ENCODE measurements around the gene DNAJC30.
A peak's percentile ranks its signal among the peaks of the same experiment; 100 is the strongest.

DNAJC30 gene

DNA sequence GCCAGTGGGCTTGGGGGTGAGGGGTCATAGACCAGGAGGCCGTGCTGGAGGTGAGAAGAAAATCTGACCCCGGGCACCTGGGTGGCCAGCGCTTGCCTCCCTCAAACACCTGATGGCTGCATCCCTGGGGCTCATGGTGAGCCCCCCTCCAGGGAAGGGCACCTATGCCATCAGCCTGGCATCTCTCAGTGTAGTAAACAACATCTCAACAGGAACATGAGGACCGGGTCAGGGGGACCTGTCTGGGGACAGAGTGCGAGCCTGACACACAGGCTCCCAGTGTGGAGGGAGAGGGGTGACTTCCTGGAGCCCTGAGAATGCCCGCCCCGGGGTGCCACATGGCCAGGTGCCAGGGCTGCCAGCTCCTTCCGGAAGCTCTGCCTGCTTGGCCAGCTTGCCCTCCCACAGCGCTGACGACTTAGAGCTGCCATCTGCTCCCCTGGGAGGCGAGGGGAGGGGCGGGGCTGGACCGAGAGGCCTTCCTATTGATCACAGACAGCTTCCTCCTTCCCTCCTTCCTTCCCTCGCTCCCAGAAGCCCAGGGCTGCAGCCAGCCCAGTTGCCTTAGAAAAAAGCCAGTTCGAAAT, 23.9 kb upstream of the DNAJC30 start:
- DNase-seq: no peak

DNA sequence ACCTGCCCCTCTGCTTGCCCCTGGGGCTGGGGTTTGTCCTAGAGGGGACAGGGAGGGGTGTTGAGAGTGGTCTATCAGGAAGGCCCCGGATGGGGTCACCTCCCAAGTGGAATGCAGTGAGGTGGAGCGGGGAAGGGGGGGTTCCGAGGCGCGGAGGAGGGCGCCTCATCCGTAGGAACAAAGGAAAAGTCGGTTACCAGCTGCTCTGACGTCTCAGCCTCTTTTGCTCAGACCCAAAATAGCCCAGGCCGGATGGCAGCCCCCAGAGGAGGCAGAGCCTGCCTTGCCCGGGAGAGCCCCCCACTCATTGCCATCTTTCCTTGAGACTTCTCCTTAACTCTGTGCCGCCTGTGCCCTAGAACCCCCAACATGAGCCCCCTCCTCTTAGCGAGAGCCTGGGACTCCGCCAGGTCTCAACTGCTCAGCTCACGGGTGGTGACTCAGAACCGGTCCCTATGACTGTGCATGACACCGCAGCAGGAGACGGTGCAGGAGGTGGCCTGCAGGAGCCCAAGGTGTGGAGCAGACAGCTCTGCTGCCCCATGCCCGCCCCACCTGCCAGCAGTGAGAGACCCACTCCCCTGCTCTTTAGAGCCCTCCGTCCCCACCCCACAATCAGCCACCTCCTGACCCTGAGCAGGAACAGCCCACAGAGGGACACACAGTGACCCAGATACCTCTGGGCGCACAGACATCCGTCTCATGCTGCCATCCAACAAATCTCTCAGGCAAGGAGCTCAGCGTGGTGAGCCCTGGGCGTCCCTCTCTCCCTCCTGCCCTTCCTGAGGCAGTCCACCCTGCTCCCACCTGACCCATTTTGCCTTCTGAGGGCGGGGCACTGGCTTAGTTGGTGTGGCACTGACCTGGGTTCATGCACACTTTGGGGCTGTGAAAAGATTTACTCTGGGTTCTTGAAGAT, 23.1 kb upstream of the DNAJC30 start:
- DNase-seq: no peak

DNA sequence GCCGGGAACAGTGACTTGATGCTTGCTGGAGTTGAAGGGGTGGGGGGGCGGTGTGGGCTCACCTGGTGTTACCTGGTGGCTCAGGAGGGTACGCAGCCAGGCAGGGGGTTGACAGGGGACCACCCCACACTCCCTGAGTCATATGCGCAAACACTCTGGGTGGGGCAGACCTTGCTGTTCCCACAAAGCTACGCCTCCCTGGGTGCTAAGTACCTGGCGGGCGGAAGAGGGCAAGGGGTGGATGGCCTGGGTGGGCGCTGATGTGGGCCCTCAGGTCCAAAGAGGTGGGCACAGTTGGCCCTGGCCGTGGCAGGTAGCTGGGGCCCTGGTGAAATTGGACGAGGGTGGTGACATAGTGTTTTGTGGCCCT, 22.3 kb upstream of the DNAJC30 start:
- no peak for DNase-seq

DNA sequence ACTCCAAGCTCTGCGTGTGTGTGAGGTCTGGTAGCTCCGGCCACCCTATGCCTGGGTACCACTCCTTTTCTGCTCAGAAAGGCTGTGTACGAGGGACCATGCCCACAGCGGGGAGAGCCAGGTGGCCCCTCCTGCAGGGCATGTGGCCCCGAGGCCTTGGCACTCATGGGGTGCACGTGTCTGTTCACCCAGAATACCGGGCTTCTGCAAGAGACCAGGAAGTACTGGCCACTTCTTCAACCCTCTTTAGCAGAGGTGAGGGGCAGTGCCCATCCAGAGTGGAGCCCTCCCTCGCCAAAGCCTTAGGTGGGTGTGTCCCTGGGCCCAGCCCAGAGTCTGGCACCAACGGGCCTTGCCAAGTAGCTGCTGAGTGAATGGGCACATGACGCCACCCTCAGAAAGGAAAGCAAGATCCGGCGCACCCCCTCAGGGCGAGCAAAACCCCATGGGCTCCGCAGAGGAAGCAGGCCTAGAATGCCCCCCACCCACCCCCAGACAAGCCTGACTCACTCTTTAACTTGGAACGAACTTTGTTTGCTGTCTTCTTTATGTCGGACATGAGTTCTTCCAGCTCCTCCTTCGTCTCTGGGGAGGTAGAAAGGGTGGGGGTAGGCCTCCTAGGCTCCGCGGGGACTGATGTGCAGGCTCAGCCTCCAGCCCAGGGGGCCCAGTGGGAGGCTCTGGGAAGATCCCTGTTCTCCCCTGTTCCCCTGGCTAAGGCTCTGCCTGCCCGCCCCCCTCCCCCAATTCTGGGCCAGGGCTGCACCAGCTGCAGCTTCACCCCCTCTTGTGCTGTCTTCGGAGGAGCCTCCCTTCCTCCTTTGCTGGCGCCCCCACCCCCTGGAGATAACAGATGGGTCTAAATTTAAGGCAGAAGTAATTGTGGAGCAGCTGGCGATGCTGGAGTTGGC, 21.6 kb upstream of the DNAJC30 start:
- DNase-seq: no peak

DNA sequence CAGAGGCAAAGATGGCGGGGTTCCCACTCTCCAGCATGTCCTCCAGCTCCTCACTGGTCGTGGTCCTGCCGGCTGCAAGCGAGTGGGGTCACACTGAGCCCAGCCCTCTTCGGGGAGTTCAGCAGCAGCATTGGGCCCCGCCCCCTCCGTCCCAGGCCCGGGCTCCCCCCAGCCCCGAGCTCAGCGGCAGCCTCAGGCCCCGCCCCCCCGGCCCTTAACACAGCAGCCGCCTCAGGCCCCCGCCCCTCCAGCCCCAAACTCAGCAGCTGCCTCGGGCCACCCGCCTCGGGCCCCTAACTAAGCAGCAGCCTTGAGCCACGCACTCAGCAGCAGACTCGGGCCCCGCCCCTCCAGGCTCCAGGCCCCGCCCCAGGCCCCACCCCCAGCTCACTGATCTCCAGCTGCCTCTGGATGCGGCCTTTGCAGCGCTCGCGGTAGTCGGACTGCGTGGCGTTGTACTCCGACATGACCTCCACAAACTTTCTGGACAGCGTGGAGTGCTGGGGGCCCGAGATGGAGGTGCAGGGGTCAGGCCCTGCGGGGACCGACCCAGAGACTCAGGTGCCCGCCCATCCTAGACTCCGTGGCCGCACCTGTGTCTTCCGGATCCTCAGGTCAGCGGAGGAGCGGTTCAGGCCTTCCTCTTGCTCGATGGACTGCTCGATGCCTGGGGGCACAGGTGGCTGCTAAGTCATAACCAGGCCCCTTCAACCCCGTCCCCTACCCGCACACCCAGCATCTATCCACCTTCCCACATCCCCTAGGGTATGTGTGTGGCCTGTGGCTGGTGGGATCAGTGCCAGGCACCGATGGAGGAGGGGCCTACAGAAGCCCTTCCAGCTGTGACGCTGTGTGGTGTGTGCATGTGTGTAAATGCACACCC, 20.7 kb upstream of the DNAJC30 start:
- no peak for DNase-seq

DNA sequence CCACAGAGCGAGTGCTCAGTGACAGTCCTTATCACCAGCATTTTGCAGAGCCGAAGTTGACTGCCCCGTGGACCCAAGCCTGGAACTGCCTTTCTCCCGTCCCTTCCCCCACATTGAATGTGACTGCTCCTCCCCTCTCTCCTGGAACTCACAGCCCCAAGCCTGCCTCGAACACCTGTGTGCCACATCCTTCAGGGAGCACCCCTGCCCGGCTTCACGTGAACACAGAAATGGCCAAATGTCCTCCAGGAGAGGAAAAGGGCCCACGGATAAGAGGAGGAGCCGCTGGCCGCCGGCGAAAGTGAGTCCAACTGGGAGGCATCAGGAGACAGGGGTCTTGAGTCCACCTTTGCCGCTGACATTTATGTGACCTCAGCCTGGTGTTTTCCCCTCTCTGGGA, 20.0 kb upstream of the DNAJC30 start:
- DNase-seq: no peak

DNA sequence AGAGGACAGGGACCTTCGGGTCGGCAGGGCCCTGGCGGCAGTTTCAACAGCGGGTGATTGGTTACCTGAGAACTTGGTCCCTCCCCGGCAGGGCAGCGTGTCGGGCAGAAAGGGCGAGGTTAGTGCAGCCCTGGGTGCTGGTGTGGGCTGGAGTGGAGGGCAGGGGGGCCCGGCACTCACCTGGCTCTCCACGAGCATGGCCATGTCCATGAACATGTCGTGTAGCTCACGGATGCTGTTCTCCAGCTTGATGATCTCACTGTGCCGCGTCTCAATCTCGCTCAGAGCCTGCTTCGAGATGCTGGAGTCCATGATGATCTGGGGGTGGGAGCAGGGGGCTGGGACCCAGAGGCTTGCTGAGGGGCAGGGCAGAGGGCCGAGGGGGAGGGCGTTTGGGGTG, 19.4 kb upstream of the DNAJC30 start:
- no peak for DNase-seq

DNA sequence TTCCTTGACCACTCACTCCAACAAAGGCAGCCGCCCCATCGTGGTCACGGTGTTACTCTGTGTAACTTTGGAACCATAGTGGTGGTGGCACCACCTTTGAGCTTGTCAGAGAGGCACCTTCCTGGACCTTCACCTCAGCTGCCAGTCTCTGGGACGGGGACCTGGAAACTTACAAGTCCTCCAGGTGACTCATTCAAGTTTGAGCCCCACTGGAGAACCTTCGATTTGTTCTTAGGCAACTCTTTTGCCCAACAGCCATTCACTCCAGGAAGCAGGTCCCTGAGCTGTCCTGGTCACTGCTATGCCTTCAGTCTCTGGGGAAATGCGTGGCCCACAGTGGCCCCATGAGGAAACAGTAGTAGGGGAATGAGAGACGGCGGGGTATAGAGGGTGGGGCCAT, 19.0 kb upstream of the DNAJC30 start:
- DNase-seq: no peak

DNA sequence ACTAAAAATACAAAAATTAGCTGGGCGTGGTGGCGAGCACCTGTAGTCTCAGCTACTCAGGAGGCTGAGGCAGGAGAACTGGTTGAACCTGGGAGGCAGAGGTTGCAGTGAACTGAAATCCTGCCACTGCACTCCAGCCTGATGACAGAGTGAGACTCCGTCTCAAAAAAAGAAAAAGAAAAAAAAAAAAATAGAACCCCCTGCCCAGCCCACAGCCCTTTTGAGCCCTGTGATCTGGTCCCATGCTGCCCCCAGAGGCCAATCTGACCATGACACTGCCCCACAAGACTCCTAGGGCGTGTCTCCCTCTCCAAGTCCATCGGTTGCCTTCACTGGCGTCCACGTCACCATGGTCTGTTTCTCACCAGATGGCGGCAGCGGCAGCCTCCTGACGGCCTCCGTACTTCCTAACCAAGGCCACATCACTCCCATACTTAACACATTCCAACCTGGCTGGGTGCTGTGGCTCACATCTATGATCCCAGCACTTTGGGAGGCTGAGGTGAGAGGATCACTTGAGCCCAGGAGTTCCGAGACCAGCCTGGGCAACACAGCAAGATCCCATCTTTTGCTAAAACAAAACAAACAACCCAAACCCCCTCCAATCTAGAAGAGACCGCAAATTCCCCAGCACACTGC, 18.2 kb upstream of the DNAJC30 start:
- peak; percentile 43 for DNase-seq

DNA sequence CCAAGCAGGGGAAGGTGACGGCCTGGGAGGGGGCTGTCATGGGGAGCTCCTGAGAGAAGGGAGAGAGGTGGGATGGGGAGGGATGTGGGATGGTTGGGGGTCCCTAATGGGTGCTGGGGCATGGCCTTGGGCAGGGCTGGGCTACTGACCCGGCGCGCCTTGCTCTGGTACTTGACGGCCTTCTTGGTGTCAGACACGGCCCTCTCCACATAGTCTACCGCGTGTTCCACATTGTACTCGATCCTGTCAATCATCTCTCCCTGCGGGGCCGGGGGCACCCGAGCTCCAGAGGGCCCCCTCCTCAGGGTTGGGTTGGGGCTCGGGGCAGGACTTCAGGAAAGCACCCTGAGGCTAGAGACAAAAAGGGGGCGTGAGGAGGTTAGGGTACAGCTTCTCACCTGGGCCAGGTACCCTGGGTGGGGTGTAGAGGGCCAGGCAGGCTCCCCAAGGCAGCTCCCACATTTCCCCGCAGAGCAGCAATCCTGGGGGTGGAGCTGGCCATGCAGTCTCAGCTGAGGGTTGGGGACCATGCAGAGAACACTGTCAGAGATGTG, 17.4 kb upstream of the DNAJC30 start:
- DNase-seq: no peak

DNA sequence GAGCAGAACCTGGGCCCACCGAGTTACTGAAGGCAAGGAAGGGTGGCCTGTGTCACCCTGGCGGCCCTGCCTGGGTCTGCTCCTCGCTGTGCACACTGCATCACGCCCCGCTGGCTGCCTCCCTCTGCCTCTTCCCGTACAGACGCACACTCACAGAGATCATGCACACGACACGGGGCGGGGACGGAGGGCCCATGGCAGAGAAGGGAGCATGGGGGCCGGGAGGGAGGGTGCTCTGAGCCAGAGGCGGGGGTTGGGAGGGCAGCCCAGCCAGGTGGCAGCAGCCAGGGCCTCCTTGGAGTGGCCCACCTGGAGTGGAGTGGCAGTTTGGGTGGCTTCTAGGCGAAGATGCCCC, 16.8 kb upstream of the DNAJC30 start:
- no peak for DNase-seq

DNA sequence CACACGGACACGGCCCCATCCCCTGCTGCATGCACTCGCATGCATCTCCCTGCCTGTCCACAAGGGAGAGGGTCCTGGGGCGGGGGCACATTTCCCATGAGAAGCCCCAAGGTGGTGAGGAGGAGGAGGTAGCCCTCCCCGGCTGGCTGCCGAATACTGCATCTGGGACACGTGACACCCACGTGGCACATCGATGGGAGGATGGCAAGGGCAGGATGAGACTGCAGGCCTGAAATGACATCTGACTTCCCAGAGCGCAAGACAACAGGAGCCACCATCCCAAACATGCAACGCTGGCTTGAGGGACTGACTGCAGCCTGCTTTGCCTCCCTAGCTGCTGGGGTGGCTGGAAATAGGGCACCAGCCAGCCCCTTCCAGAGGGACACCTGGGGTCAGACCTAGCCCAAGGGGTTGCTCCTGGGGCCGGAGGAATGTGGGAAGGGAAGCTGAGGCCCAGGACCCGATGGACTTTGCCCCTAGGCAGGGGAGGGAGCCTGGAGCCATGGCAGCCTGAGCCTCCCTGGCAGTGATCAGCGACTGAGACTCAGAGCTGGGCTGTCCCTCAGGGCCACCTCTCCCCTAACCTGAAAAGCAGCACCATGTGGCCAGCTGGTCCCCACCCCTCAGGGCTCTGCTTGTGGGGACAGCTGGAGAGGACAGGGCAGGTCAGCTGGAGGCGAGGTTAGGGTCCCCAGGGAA, 16.3 kb upstream of the DNAJC30 start:
- no peak for DNase-seq

DNA sequence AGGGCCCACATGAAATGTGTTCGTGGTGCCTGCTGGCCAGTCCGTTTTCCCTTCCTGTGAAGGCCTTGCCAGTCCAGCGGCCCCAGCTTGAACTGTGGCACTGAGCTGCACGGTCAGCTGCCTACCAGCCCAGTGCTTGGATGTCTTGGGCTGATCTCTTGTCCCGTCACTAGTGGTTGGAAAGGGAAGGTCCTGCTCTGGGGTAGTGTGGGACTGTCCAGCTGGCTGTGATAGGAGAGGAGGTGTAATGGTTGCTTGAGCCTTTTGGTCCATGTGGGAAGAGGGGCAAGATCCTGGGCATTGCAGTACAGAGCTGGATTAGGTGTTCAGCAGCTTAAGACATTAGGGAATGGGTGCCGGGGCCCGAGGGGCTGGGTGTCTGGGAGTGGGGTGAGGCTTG, 15.2 kb upstream of the DNAJC30 start:
- DNase-seq: no peak

DNA sequence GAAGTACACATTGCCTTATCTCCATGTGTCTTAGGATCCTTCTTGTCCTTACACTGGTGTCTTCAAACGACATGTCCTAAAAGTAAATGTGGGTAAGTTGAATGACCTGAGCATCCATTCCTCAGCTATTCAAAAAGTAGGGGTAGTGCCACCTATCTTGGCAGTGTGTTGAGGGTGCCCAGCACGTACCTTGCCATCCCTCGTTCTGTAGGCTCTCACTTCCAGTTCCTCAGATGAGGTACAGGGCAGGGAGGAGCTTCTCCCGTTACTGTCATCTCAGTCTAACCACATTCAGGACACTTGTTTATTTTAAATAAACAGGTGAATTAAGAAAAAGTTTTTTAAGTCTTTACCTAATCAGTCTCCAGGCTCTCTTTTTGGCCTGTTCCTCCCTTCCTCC, 13.1 kb upstream of the DNAJC30 start:
- DNase-seq: no peak

DNA sequence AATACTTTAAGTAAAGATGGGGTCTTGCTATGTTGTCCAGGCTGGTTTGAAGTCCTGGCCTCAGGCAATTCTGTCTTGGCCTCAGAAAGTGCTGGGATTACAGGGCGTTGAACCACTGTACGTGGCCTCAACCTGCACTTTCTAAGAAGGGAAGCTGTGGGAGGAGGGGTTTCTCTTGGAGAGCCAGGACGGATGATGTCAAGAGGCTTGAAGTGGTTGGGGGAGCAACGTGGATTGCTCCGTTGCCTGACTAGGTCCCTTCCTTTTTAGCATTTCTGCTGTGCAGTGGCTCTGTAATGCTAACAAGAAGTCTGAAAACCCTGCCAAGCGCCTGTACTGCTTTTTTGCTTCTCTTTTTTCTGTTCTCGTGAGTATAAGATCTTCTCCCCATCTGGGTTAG, 7.4 kb upstream of the DNAJC30 start:
- DNase-seq: no peak

DNA sequence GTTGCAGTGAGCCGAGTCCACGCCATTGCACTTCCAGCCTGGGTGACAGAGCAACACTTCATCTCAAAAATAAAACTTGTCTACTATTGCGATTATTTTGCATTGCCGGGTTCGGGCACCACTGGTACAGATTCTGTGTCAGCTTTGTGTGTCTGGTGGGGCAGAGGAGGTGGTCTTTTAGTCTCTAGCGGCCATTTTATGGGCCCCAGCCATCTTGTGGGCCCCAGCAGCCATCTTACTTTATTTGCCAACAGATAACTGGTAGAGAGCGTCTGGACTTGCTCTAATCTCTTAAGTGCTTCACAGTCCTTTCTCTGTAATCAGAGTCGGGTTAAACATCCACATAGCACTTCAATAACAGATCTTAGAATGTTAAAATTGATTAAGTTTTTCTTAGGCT, 5.0 kb upstream of the DNAJC30 start:
- no peak for DNase-seq

DNA sequence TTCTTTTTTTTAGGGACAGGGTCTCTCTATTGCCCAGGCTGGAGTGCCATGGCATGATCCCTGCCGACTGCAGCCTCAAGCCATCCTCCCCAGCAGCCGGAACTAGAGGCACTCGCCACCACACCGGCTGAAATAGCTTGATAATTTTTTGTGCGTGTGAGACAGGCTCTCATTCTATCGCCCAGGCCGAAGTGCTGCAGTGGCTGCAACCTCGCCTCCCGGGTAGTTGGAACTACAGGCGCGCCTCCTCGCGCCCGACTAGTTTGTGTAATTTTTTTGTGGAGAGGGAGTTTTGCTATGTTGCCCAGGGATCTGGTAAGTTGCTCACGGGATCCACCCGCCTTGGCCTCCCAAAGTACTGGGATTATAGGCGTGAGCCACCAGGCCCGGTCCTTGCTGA, 2.1 kb upstream of the DNAJC30 start:
- DNase-seq: no peak

DNA sequence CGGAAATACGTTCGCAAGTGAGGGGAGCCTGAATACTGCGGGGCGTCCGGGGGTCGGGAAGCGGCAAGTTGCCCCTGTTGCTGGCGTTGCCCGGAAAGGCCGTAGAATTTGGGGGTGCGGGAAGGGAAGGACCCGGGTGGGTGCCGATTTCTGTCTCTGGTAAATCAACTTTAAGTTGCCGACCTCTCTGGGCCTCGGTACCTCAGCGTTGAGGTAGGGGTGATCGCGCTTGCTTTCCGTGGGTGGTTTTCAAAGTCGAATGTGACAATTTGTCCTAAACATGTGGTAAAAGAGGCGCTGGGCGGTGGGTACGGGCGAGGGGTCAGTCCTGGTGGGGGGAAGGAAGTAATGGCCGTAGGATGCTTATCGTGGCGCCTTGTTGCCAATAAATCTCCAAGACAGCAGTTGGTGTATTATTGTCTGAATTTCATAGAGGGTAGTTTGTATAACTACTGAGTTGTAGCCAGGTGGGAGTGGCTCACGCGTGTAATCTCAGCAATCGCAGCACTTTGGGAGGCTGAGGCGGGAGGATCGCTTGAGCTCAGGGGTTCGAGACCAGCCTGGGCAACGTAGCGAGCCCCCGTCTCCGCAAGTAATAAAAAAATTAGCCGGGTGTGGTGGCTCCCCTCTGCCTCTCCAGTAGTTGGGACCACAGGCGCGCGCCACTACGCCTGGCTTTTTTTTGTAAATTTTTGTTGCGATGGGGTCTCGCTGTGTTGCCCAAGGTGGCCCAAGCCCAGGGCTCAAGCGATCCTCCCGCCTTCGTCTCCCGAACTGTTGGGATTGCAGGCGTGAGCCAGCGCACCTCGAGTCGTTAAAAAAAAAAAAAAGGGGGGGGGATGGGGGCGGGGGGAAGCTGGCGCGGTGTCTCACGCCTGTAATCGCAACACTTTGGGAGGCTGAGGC, 788 bp upstream of the DNAJC30 start:
- peak; percentile 26 for DNase-seq

DNA sequence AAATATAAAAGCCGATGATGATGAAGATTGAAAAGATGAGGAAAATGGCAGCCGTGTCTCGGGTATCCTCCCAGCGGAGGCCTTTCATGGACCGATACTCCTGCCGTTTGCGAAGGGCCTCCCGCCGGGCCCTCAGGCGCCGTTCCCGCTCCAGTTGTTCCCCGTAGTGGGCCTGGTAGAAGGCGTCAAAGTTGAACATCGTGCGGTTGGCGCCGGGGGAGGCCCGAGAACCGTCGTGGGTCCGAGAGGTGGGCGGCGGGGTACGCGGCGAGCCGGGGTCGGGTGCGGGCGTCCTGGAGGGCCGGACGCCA, 553 bp downstream of the DNAJC30 start:
- no peak for DNase-seq

DNA sequence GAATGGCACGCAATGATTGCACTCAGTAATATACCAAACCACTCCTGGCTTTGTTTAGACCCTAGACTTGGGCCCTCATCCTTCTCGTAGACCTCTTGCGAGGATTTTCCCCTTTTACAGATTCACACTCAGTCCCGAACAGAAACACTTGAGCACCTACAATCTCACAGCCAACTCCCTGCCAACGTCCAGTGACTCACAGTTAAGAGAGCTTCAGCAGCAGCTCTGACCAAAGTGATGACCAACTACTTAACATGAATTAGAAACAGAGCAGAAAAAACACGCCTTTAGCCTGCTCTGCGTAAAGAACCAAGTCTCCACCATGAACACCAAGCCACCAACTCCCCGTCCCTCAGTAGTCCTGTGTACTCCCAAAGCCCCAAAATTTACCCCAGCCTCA, 2.2 kb downstream of the DNAJC30 start:
- DNase-seq: no peak
